Heart right ventricle (tissue), 16 donors: ENCODE results near the gene GOLT1A. TPM values are rescaled to one million over a fixed set of nuclear protein-coding genes. Genes with fewer than 3 reads are reported as not detected.

Source experiments
- ATAC-seq, 8 donors: fragments of 200-7000 bp; cut with Tn5 transposase; one replicate each; pipeline ENCODE4 v1.9.1; 2020; ENCODE audit warnings: mild to moderate bottlenecking in 8 of 8, moderate library complexity in 8 of 8, moderate number of reproducible peaks in 1 of 8
- DNase-seq, 2 donors: peaks; one replicate each; pipeline ENCODE4 v3.0.0-alpha.2; 2020
- H3K27ac ChIP-seq, 10 donors: fragments of 200-600 bp; sonication (generic) in 2 of 10; one replicate each; pipeline versions ENCODE4 v1.5.0 to v1.8.0; 2020 to 2022; ENCODE audit warnings: mild to moderate bottlenecking in 3 of 10
- H3K27me3 ChIP-seq, 7 donors: fragments of 200-600 bp; one replicate each; pipeline ENCODE4 v1.8.0; 2021 to 2022; ENCODE audit warnings: mild to moderate bottlenecking in 2 of 7
- H3K36me3 ChIP-seq, 9 donors: fragments of 200-600 bp; sonication (generic) in 1 of 9; one replicate each; pipeline versions ENCODE4 v1.5.0 to v1.8.0; 2020 to 2022; ENCODE audit warnings: mild to moderate bottlenecking in 2 of 9
- H3K4me1 ChIP-seq, 9 donors: fragments of 200-600 bp; sonication (generic) in 1 of 9; one replicate each; pipeline versions ENCODE4 v1.5.0 to v1.8.0; 2020 to 2022; ENCODE audit warnings: mild to moderate bottlenecking in 4 of 9
- H3K4me3 ChIP-seq, 10 donors: fragments of 200-600 bp; sonication (generic) in 2 of 10; one replicate each; pipeline versions ENCODE4 v1.5.0 to v1.8.0; 2020 to 2022; ENCODE audit warnings: mild to moderate bottlenecking in 7 of 10, moderate library complexity in 2 of 10
- H3K9me3 ChIP-seq, 11 donors: fragments of 200-600 bp in 10 of 11; sonication (generic) in 2 of 11; one replicate each; pipeline versions ENCODE4 v1.5.0 to v1.8.0; 2013 to 2022; ENCODE audit warnings: mild to moderate bottlenecking in 2 of 11, control low read depth in 1 of 11, moderate library complexity in 1 of 11
- CTCF ChIP-seq, 9 donors: fragments of 200-600 bp; sonication (generic) in 2 of 9; IDR thresholded peaks; one replicate each; pipeline versions ENCODE4 v1.5.0 to v1.8.0; 2021 to 2022; ENCODE audit warnings: antibody characterized with exemption in 9 of 9, mild to moderate bottlenecking in 5 of 9, moderate library complexity in 1 of 9
- WGBS, 2 donors: extraction: QIAGEN DNeasy Blood & Tissue Kit; methylation state at CpG; one replicate each; pipeline ENCODE4 v1.1.7; 2013; ENCODE audit warnings: inconsistent platforms in 1 of 2; 5-methylcytosine and 5-hydroxymethylcytosine counted together
- intact Hi-C, 10 donors: fragments of 100-400 bp; cut with DNase I; formaldehyde crosslinking; loops; one replicate each; pipeline versions ENCODE4 v1.11.1 to v1.14.2; 2022
- polyA plus RNA-seq, 2 donors: library from polyadenylated mRNA; stranded (reverse); fragments of 200-250 nt; gene quantifications; one replicate each; pipeline ENCODE4 v1.2.3, GENCODE V29; 2013
- total RNA-seq, 10 donors: library from RNA; stranded (reverse); fragmentation: NEBNext Ultra II Directional in 3 of 10; extraction: Animal tissue kit (Norgen Biotek cat#: 25700) in 3 of 10; gene quantifications; one replicate each; pipeline versions ENCODE4 v1.2.1 to v1.2.4, GENCODE V29; 2021 to 2023
- donor health status: Arrhythmogenic right ventricular cardiomyopathy.
- donor health status: ischemic (EF 13 %, LVEDD 7.1; RV severe dilation, severe dysfunction).
- donor health status: healthy with polysubstance abuse.
- donor health status: DM: no; HTN: yes; CAD: no.
- donor health status: DM: no; HTN: no; CAD: no.
- donor health status: ischemic (EF 25% LVEDD 6.9; RV normal size, moderate dysfunction).
- donor health status: ischemic (EF 25% LVEDD 5.7; RV mildly dilated, moderate dysfunction).
- donor health status: healthy.
- donor health status: DM: yes; HTN: yes; CAD: no.
- donor health status: Ischemic cardiomyopathy.
- donor health status: ischemic (EF 35%, LVEDD 5.7; RV mildly dilated, moderate dysfunction).
- donor health status: nonischemic (EF 11% LVEDD 7.7; RV severe dilation, severe dysfunction).
- donor health status: DM: yes; HTN: yes; CAD: no.
- donor health status: PGD.
- donor health status: ischemic (EF 29% LVEDD 5.4; RV normal size, mild dysfunction).
- donor health status: nonischemic (EF 23%, LVEDD 6.1; RV moderate dilation, normal function).

GOLT1A gene
- total and polyA plus RNA-seq, 12 donors, result 0.43 TPM; not detected in 11

- intact Hi-C loops, result no loop called here
- WGBS, 2 donors, result 87 to 89% methylated on average over 8 of the region's 8 CpGs
- ATAC-seq, result no peak
Observed at GRCh38 chr1:204224655-204225054, 10.9 kb upstream of the GOLT1A start.

GRCh38 chr1:204223129-204223860 lies 9.5 kb upstream of the GOLT1A start:
- Histone ChIP-seq H3K4me3 (no peak overlapping the region), H3K36me3 (peaks cover 0 to 59% (median 4%) of the 10 kb centered on the region in 9 donors), H3K9me3 (no peaks in the 10 kb centered on the region), H3K27ac (no peak overlapping the region), H3K27me3 (no peaks in the 10 kb centered on the region), H3K4me1 (peaks cover 0 to 11% (median 0%) of the 10 kb centered on the region in 9 donors)
- ATAC-seq (no peak), DNase-seq (no peak)
- TF ChIP-seq CTCF (IDR thresholded peaks at IDR 0.05), result no peak
- intact Hi-C loops, result no loop called here
- WGBS, 2 donors, result 80 to 82% methylated on average over 17 of the region's 17 CpGs

More at GRCh38 chr1:204224655-204225054, 10.9 kb upstream of the GOLT1A start:
- Histone ChIP-seq H3K36me3 (peaks cover 0 to 72% (median 10%) of the 10 kb centered on the region in 9 donors), H3K4me3 (no peak overlapping the region), H3K27me3 (no peaks in the 10 kb centered on the region), H3K9me3 (no peaks in the 10 kb centered on the region), H3K27ac (no peak overlapping the region), H3K4me1 (peaks cover 0 to 11% (median 0%) of the 10 kb centered on the region in 9 donors)
- no peak for TF ChIP-seq CTCF (IDR thresholded peaks at IDR 0.05)
- no peak for DNase-seq

- no peak for TF ChIP-seq CTCF (IDR thresholded peaks at IDR 0.05)
- 61 to 66% methylated on average over 3 of the region's 3 CpGs for WGBS, 2 donors
- Histone ChIP-seq H3K27me3 (no peaks in the 10 kb centered on the region), H3K36me3 (peaks cover 0 to 53% (median 0%) of the 10 kb centered on the region in 9 donors), H3K4me1 (peaks cover 0 to 11% (median 0%) of the 10 kb centered on the region in 9 donors), H3K27ac (no peak overlapping the region), H3K9me3 (no peaks in the 10 kb centered on the region), H3K4me3 (no peak overlapping the region)
- ATAC-seq, result no peak
- DNase-seq, result no peak
- intact Hi-C loops, result no loop called here
Observed at GRCh38 chr1:204222764-204223055, 8.9 kb upstream of the GOLT1A start.

GRCh38 chr1:204222006-204222763 lies 8.4 kb upstream of the GOLT1A start:
- ATAC-seq (peak in 2 of 8 donors; percentile 19 to 22), DNase-seq (no peak)
- Histone ChIP-seq H3K36me3 (peaks cover 0 to 49% (median 0%) of the 10 kb centered on the region in 9 donors), H3K27ac (no peak overlapping the region), H3K9me3 (no peaks in the 10 kb centered on the region), H3K27me3 (no peaks in the 10 kb centered on the region), H3K4me1 (peaks cover 0 to 11% (median 0%) of the 10 kb centered on the region in 9 donors), H3K4me3 (no peak overlapping the region)
- no peak for TF ChIP-seq CTCF (IDR thresholded peaks at IDR 0.05)
- intact Hi-C loops, result no loop called here
- 81 to 85% methylated on average over 8 of the region's 8 CpGs for WGBS, 2 donors
